HG03460 (cell line): Measurements from ENCODE around the gene EXOC3.

Experiments used
- ATAC-seq: cut with Tn5 transposase; IDR thresholded peaks from one replicate; pipeline ENCODE4 v1.9.1; 2021; ENCODE audit not compliant: unreplicated experiment

EXOC3 gene

DNA sequence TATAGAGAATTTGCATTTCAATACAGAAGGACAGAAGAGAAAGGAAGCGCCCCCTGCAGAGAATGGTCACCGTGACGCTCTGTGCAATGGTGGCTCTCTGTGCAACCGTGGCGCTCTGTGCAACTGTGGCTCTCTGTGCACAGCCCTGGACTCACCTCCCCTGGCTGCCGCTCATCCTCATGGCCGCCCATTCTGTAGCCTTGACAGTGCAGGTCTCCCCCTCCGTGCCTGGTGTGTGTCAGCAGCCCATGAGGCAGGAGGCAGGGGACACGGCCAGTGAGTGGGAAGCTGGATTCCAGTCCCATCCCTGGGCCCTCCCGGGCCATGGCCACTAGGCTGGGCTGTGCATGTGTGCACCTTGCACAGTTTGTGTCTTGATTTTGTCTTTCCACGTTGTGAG lies 12.0 kb downstream of the EXOC3 start:
- no peak for ATAC-seq

DNA sequence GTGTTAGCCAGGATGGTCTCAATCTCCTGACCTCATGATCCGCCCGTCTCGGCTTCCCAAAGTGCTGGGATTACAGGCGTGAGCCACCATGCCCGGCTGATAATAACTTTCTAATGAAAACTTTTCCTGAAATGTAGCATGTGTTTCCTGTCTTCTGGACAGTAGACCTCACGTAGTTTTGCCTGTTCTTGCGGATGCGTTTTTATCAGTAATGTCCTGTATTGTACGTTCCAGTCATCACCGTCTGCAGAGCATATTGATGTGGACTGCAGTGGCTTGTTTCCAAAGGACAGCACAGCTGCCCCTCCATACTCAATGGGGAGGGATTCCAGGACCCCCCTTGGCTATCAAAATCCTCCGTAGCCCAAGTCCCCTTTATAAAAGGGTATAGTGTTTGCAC lies 12.8 kb downstream of the EXOC3 start:
- ATAC-seq = no peak

DNA sequence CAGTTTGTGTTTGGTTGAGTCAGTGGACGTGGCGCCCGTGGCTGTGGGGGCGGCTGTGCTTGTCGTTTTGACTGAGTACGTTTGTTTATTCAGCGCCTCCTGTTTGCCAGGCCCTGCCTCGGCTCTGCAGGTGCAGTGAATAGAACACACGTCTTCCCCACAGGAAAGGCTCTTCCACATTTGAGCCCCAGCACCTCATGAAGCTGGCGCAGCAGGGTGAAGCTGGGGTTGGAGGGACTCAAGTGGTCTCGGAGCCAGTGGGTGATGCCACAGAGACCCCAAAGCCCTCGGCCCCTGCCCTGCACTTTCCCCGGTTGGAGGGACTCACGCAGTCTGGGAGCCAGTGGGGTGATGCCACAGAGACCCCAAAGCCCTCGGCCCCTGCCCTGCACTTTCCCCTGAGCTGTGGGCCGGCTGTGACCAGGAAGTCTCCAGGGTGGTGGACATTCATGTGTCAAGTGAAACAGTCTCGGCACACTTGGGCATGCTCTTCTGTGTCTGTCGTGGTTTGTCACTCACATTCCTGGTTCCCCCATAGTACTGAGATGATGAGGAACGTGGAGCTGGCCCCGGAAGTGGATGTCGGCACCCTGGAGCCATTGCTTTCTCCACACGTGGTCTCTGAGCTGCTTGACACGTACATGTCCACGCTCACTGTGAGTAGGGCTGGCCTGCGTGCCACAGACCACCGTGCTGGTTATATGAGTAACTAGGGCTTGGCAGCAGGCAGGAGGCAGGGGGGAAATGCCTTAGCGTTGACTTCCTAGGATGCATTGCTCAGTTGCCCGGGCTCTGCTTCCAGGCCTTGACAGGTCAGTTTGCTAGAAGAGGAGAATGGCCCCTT lies 13.6 kb downstream of the EXOC3 start:
- no peak for ATAC-seq

DNA sequence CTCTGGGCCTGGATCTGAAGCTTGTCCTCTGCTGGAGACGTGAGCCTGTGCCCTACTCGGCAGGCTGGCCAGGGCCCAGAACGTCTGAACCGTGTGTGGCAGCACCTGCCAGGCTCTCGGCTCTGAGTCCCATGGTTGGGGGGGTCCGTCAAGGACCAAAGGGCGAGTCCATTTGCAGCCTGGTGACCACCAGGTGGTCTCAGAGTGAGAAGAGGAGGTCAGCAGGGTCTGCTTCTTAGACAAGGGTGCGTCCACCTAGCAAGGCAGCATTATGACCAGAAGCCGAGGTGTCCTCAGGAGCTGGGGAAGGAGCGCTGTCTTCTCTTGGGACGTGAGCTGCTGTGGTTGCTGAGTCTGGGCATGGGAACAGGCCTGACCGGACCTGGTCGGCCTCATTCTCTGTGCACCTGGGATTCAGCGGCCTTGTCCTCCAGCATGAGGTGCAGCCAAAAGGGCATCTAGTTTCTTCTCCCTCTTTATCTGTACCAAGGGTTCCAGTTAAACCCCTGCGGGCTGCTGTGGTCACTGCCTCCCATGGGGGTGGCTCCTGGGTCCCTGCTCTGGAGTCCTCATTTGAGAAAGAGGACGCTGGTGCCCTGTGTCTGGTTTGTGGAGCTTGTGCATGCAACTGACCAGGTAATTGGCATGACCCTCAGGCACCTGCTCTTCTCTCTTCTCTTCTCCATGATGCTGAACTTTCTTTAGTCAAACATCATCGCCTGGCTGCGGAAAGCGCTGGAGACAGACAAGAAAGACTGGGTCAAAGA lies 14.4 kb downstream of the EXOC3 start:
- no peak for ATAC-seq

DNA sequence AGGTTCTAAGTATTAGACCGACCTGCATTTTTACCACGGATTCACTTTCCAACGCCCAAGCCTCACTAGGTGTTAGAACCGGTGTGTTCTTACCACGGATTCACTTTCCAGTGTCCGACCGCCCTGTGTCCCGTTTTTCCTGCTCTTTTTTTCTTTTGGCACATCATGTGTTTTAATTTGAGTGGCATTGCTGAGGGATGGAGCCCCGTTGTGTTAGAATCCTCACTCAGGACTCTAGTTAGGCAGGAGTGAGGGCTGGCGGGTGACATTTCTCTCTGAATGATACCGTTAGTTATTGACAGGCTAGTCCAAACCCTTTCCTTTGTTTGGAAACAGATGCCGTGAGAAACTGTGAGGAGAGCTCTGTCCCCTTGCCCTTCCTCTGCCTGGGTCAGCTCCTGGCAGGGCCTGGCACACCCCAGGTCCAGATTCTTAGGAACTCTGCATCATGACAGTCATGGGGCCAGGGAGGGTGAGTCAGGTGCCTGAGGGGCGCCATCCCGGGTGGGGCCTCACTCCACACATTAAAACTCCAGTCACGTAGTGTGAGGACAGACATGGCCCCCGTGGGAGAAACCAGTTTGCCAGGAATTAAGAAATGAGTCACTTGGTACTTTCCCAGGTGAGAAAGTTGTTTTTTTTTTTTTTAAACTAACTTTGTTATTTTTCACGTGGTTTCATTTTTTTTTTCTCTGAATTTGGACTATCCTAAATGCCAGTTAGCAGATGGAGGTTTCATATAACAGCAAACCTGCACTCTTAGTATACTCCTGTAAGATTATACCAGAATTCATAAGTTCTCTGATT lies 15.8 kb downstream of the EXOC3 start:
- ATAC-seq = peak; percentile 60

DNA sequence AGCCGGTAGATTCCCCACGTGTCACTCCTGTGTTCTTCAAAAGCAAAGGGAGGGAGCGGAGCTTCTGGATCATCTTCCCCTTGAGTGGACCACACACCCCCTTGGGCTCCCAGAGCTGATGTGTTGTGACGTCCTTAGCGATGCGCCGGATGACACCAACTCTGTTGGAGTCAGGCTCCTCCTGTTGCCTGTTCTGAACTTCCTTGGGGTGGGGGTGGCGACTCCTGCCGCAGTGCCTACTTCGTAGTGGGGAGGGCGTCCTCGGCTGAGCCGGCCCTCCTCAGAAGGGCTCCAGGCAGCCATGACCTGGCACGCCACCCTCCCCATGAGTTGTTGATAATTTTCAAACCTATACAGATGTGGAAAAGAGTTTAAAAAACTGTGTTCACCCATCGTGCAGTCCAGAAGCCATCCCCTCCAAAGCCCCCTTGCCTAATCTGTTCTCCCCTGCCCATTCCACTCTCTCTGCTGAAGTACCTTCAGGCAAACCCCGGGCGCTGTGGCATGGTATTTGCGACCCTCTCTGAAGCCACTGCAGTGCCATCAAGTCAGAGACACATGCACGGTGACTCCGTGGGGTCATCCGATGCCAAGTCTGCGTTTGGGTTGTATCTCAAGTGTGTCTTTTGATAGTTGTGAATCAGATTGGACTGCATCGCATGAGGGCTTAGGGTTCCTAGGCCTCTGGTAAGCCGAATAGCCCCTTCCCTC lies 16.7 kb downstream of the EXOC3 start:
- no peak for ATAC-seq

DNA sequence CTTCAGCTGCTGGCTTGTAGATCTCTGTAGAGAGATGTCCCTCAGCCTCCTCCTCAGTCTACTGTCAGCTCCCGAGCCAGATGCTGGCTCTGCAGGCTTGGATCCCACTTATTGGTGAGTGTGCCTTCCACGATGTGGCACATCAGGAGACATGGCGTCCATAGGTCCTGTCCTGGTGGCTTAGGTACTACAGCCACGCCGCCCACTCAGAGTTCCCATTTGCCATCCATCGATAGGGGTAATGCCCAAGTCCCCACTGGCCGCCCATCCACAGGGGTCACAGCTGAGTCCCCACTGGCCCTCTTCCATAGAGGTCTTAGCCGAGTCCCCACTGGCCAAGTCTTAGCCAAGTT lies 17.3 kb downstream of the EXOC3 start:
- ATAC-seq = no peak

DNA sequence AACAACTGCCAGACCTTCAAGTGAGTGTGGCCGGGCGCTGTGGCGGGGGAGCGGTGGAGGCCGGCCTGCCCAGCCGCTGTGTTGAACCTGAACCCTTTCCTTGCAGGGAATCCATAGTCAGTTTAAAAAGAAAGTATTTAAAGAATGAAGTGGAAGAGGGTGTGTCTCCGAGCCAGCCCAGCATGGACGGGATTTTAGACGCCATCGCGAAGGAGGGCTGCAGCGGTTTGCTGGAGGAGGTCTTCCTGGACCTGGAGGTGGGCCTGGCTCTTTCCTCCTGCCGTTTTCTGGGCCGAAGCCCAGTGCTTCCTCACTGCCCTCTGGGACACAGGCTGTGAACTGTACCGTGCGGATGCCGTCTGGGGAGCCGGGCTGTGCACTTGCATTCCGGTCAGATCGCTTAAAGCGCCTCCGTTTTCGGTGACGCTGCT lies 19.1 kb downstream of the EXOC3 start:
- no peak for ATAC-seq

DNA sequence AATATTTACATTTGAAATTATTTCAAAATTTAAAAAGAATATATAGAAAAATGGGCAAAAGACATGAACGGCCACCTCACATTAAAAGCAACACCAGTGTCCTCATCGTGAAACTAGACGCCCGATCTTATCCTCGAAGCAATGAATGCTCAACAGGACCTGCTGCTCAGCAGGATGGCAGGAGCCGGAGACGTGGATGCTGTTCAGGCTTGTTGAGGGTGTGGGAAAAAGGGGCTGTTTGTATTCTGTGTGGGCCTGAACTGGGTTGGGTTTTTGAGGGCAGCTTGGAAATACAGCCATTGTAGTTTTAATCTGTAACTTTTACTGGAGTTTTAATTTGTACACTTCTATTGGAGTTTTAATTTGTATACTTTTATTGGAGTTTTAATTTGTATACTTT lies 20.3 kb downstream of the EXOC3 start:
- no peak for ATAC-seq

DNA sequence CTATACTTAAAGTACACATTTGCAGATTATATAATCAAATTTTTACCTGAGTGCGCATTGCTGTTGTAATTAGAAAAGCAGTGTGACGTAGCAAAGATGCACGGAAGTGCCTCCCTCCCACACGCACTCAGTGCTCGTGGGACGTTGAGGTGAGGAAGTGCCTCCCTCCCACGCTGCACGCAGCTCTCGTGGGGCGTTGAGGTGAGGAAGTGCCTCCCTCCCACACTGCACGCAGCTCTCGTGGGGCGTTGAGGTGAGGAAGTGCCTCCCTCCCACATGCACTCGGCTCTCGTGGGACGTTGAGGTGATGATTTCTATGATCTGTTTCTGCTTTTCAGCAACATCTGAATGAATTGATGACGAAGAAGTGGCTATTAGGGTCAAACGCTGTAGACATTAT lies 21.0 kb downstream of the EXOC3 start:
- ATAC-seq = no peak

DNA sequence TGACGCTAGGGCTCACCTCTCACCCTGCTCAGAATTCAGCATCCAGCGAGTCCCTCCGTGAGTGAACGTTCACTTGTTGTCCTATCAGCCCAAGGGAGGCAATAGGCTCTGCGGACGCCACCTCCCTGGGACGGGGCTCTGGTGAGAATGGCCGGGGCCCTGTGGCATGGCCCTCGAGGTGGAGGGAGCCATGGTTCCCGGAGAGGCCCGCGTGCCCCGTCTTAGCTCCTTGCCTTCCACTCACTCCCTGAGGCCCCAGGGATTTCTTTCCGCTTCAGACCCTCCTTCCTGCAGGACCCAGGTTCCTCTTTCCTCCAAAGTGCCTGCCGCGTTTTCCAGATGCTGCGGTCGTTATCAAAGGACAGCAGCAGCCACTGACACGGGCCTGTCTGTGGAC lies 21.5 kb downstream of the EXOC3 start:
- no peak for ATAC-seq

DNA sequence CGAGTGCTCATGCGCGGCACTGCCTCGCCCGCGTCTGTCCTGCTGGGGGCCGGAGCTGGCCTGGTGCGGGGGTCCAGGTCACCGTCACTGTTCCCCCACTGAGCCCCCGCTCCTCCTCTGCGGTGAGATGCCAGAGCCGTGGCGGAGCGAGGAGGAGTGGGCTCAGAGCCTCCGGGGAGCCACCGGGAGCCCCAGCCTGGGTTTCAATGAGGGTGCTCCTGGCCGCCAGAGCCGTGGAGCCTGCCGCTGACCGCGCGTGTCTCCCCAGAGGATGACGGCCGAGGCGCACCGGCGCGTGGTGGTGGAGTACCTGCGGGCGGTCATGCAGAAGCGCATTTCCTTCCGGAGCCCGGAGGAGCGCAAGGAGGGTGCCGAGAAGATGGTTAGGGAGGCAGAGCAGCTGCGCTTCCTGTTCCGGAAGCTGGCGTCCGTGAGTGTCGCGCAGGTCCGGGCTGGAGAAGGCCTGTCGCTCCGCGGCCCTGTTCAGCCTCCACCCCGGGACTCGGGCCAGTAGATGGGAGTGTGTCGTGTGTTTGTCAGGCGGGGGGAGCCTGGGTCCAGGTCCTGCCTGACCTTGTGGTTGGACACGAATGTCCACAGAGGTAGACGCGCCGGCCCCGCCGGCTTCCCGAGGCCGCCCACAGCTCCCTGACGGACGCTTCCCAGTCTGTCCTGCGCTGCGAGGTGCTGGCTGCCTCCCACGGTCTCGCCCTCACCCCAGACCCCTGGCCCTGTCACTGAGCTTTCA lies 22.0 kb downstream of the EXOC3 start:
- ATAC-seq = no peak

DNA sequence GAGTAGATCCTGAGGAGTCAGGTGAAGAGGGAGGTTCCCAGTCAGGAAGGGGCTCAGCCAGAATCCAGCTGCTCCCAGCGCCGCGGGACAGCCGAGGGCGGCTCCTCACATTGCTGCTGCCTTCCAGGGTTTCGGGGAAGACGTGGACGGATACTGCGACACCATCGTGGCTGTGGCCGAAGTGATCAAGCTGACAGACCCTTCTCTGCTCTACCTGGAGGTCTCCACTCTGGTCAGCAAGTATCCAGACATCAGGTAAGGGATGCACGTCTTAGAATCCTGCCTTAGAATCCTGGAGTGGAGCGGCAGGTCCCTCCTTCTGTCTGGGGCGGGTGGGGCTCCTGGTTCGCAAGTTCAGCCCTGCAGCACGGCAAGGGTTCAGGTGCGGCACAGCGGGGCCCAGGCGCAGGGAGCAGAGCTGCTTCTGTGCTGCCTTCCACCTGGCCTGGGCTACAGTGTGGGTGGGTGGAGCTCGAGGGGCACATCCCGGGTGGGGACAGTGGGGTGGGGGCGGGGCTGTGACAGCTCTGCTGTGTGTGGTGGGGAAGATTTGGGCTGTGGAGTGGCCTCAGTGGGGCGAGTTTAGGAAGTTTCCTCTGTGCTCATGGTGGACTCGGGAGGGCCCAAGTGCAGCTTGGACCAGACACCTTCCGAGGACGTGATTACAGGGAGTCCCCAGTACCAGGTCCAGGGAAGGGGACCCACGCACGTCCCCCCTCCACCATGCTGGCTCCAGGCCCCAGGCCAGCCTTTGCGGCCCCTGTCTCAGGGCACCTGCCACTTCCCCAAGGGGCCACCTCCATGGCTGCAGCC lies 22.8 kb downstream of the EXOC3 start:
- no peak for ATAC-seq

DNA sequence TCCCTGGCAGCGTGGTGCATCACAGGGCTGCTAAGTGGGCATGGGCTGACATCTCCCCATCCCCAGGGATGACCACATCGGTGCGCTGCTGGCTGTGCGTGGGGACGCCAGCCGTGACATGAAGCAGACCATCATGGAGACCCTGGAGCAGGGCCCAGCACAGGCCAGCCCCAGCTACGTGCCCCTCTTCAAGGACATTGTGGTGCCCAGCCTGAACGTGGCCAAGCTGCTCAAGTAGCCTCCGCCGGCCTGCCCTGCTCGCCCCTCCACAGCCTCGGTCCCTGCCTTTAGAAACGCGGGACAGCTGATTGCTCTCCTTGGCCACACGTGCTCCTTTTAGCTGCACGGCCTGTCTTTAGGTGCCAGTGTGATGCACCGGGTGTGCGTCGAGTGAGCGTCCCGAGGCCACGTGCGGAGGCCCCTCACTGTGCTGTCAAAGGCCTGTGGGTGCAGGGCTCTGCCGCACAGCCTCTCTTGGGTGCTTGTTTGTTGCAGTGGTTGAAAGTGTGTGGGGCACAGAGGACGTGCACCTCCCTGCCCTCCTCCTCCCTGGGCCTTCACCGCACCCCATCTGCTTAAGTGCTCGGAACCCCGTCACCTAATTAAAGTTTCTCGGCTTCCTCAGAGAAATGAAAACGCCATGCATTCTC lies 23.8 kb downstream of the EXOC3 start:
- ATAC-seq = no peak

DNA sequence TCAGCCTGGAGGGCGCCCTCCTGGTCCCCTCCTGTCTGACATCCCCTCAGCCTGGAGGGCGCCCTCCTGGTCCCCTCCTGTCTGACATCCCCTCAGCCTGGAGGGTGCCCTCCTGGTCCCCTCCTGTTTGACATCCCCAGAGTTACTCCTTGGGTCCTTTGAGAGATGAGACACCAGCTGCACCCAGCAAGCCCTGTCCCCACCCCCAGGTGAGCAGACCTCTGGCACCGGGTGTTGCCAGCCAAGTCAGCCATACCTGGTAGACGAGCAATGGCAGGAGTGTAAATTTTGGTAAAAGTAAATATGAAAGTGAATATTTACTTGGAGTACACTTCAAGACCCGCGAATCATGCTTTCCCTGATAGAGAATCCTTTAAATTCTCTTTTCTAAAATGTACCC lies 25.4 kb downstream of the EXOC3 start:
- no peak for ATAC-seq

DNA sequence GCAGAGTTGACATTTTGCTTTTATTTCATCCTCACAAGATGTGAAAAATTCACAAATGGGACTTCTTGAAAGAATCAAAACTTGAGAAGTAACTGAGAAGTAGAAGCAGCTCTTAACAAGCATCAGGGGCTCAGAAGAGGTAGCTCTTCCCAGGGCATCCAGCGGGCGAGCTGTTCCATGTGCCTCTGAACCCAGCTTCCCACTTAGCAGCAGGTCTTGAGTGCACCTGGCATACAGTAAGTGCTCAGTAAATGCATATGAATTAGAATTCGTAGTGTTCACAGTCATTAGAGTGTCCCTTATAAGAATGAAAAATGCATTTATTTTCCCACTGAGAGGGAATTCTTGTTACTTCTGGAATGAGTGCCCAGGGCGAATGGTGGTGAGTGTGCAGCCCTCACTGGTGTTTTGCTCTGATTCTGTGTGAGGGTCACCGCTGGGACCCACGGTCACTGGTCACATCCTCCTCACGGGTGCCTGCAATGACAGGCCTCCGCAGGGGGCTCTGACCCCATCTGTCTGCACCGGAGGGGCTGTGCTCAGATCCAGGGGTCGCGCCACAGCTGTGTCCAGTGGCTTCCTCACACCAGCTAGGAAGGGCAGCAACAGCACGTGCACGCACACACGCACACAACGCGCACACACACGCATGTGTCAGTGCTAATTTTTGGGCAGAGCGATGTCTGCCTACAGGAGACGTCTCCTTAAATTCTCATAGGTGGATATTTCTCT lies 26.9 kb downstream of the EXOC3 start:
- ATAC-seq = no peak

DNA sequence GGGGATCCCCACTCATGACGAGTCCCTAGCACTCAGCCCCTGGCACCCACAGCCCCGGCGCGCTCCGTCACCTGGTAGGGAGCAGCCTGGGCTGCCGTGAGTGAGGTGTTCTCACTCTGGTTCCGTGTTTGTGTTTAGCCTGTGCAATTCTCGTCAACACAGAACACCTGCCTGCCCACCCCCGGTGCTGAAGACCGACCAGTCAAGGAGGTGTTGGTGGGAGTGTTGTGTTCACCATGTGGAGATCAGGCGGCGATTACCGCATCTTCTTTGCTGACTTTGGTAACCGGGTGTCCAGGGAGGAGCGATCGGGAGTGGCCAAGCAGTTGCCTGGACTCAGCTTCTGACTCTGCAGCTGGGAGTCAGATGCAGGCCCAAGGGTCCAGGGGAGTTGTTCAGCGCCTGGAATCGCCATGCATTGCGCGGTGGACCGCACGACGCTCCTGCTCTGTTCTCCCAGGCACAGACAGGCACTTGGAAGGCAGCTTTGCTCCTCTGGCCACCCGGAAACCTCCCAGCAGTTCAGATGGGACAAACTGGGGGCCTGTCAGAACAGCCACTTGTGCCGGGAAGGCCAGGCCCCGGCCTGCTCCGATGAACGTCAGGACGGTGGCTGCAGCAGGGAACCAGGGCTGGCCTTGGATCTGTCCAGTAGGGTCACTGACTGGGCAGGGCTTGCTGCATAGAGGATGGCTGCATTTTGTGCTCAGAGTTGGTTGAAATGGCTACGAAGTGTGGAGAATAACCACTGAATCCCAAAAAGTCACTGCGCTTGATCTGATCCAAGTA lies 28.2 kb downstream of the EXOC3 start:
- ATAC-seq = no peak

DNA sequence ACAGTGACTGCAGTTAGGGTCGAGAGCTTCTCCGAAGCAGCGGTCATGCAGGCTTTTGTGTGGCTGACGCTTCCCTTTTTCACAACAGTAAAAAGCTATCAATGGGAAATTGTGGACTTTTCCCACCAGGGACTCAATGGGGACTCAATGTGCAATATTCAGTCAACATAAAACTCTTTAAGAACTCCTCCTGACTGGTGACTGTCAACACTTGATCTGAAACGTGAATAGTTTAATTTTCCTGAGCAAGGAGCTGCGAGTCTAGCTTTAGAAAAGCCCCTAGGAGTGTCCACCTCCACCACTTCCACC lies 28.7 kb downstream of the EXOC3 start:
- no peak for ATAC-seq
